Measurements from ENCODE around the gene CAMSAP2. TPM values are rescaled to one million over a fixed set of nuclear protein-coding genes. Genes with fewer than 3 reads are reported as not detected.

CAMSAP2 gene
- total RNA-seq, 2 donors from 2014 or later = 8.8 to 19.1 TPM

- DNase-seq = no peak
- ATAC-seq = no peak
- WGBS, 2 donors = 74 to 88% methylated on average over 5 of the region's 5 CpGs
- no peak overlapping the region for H3K4me3 ChIP-seq
- H3K36me3 ChIP-seq (replicated peaks in 1 of 2; ENCODE audit: insufficient read depth in 1 of 2, low read depth in 2 of 2) = peaks cover 6 to 24% of the 10 kb centered on the region in 2 donors
- TF ChIP-seq POLR2A (IDR thresholded peaks at IDR 0.05) (no peak), CTCF (IDR thresholded peaks at IDR 0.05) (no peak)
- no peak overlapping the region for H3K27ac ChIP-seq
- no peaks in the 10 kb centered on the region for H3K9me3 ChIP-seq
- intact Hi-C loops (cut with DNase I) = no loop called here
- H3K27me3 ChIP-seq = no peaks in the 10 kb centered on the region
- peaks cover 6% of the 10 kb centered on the region for H3K4me1 ChIP-seq
Observed at GRCh38 chr1:200909071-200909470, 170.4 kb downstream of the CAMSAP2 start.

GRCh38 chr1:200909757-200910239 lies 171.1 kb downstream of the CAMSAP2 start:
- no peak overlapping the region for H3K4me3 ChIP-seq
- peaks cover 6% of the 10 kb centered on the region for H3K4me1 ChIP-seq
- 66 to 80% methylated on average over 4 of the region's 4 CpGs for WGBS, 2 donors
- no peaks in the 10 kb centered on the region for H3K9me3 ChIP-seq
- H3K27ac ChIP-seq = no peak overlapping the region
- H3K27me3 ChIP-seq = no peaks in the 10 kb centered on the region
- TF ChIP-seq POLR2A (IDR thresholded peaks at IDR 0.05) = no peak
- TF ChIP-seq CTCF (IDR thresholded peaks at IDR 0.05) = no peak
- ATAC-seq (no peak), DNase-seq (no peak)
- intact Hi-C loops (cut with DNase I) = no loop called here
- peaks cover 6 to 24% of the 10 kb centered on the region in 2 donors for H3K36me3 ChIP-seq (replicated peaks in 1 of 2; ENCODE audit: insufficient read depth in 1 of 2, low read depth in 2 of 2)

Other genes with a start within 250 kb of the CAMSAP2 start
- gene KIF14, start 118.1 kb upstream of the CAMSAP2 start, total RNA-seq = not detected
- 10 to 100 TPM in 1 of 2 donors, 1 to 10 TPM in 1; 9.6 to 15.6 TPM for gene DDX59, start 69.0 kb upstream of the CAMSAP2 start, total RNA-seq
- 1 to 10 TPM in 1 of 2 donors, not detected in 1; 1.3 TPM for gene GPR25, start 134.1 kb downstream of the CAMSAP2 start, total RNA-seq
- gene INAVA, start 156.0 kb downstream of the CAMSAP2 start, total RNA-seq = 10 to 100 TPM; 22.1 to 30.7 TPM